ENCODE measurements around the gene HLX. TPM values are rescaled to one million over a fixed set of nuclear protein-coding genes. Genes with fewer than 3 reads are reported as not detected.
A peak's percentile ranks its signal among the peaks of the same experiment; 100 is the strongest.

Gene HLX
- polyA plus RNA-seq, 6 donors from 2014 or later: 0.92 to 3.5 (median 2.7) TPM; not detected in 1

- DNase-seq (no peak), ATAC-seq (ENCODE audit: low read depth in 2 of 2) (no peak)
- Mint-ChIP-seq H3K36me3 (peaks cover 10 to 26% of the 10 kb centered on the region in 2 donors), H3K9me3 (peaks cover 0 to 1% (median 0%) of the 10 kb centered on the region in 7 donors), H3K4me1 (peaks cover 22 to 34% (median 32%) of the 10 kb centered on the region in 3 donors), H3K4me3 (peak overlapping the region in 1 of 8 donors; percentile 15), H3K27me3 (peaks cover 61 to 92% (median 61%) of the 10 kb centered on the region in 3 donors), H3K27ac (peak overlapping the region in 1 of 6 donors; percentile 76)
Measured at GRCh38 chr1:220885971-220886370, 6.7 kb downstream of the HLX start.

GRCh38 chr1:220886470-220887201 lies 7.4 kb downstream of the HLX start:
- Mint-ChIP-seq H3K4me1 (peaks cover 25 to 35% (median 34%) of the 10 kb centered on the region in 3 donors), H3K9me3 (peaks cover 0 to 1% (median 0%) of the 10 kb centered on the region in 7 donors), H3K27me3 (peaks cover 61 to 94% (median 64%) of the 10 kb centered on the region in 3 donors), H3K4me3 (peak overlapping the region in 4 of 8 donors; percentile 15 to 77 (median 52)), H3K36me3 (peaks cover 14 to 26% of the 10 kb centered on the region in 2 donors), H3K27ac (no peak overlapping the region)
- ATAC-seq (ENCODE audit: low read depth in 2 of 2): no peak
- no peak for DNase-seq

GRCh38 chr1:220887202-220887519 lies 7.9 kb downstream of the HLX start:
- Mint-ChIP-seq H3K27me3 (peaks cover 66 to 95% (median 69%) of the 10 kb centered on the region in 3 donors), H3K4me1 (peaks cover 27 to 40% (median 34%) of the 10 kb centered on the region in 3 donors), H3K9me3 (peaks cover 0 to 1% (median 0%) of the 10 kb centered on the region in 7 donors), H3K27ac (no peak overlapping the region), H3K36me3 (peaks cover 16 to 26% of the 10 kb centered on the region in 2 donors), H3K4me3 (peak overlapping the region in 7 of 8 donors; percentile 63 to 85 (median 77))
- ATAC-seq (ENCODE audit: low read depth in 2 of 2): no peak
- no peak for DNase-seq

DNA sequence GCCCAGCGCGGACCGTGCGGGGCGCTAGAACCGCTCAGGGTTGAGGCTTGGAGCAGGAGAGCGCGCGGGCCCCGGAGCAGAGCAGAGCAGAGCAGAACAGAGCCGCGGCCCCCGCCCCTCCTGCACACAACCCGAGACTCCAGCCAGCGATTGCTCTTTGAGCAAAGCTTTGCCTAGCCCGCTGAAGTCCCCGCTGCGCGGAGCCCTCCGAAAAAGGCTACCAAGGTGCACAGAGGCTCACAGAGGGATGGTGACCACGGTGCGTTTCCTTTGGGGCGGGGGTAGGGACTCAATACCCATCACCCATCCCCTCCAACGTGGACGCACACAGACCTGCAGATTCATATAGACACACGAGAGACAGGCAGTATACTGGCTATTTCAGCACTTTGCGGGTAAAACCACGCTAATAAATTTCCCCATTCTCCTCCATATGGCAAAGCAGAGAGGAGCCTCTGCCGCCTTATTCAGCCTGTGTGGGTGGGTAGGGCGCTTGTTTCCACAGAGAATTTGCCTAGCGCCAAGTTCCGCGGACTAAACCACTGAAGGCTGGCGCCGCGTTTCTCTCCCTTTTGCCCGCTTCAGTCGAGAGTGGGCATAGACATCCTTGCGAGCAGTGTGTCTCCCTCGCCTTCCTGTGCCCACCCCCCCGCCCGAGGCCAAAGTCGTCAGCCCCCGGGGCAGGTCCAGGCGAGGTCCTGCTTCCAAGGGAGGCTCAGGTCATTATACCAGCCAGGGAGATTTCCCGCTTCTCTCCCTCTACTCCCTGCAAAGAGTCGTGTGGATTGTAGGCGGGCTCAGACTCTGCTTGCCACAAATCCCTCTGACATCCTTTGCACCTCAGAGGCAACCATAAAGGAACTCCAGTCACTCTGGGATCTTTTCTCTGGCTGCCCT lies 8.5 kb downstream of the HLX start:
- H3K4me1 Mint-ChIP-seq: peaks cover 33 to 46% (median 39%) of the 10 kb centered on the region in 3 donors

GRCh38 chr1:220888417-220888986 lies 9.3 kb downstream of the HLX start:
- peaks cover 40 to 53% (median 46%) of the 10 kb centered on the region in 3 donors for H3K4me1 Mint-ChIP-seq
- H3K4me3 Mint-ChIP-seq: peak overlapping the region in 6 of 8 donors; percentile 17 to 77 (median 32)
- peaks cover 0 to 4% (median 0%) of the 10 kb centered on the region in 7 donors for H3K9me3 Mint-ChIP-seq
- DNase-seq (no peak), ATAC-seq (ENCODE audit: low read depth in 2 of 2) (no peak)
- peaks cover 78 to 98% (median 83%) of the 10 kb centered on the region in 3 donors for H3K27me3 Mint-ChIP-seq
- H3K36me3 Mint-ChIP-seq: peaks cover 16 to 23% of the 10 kb centered on the region in 2 donors
- H3K27ac Mint-ChIP-seq: no peak overlapping the region

More for the DNA sequence above, 8.5 kb downstream of the HLX start:
- Mint-ChIP-seq H3K4me3 (peak overlapping the region; percentile 48 to 85 (median 76)), H3K36me3 (peaks cover 16 to 26% of the 10 kb centered on the region in 2 donors), H3K27me3 (peaks cover 71 to 95% (median 76%) of the 10 kb centered on the region in 3 donors), H3K9me3 (peaks cover 0 to 2% (median 0%) of the 10 kb centered on the region in 7 donors), H3K27ac (peak overlapping the region in 1 of 6 donors; percentile 22)
- peak; percentile 72 to 76 for ATAC-seq (ENCODE audit: low read depth in 2 of 2)
- DNase-seq: no peak

DNA sequence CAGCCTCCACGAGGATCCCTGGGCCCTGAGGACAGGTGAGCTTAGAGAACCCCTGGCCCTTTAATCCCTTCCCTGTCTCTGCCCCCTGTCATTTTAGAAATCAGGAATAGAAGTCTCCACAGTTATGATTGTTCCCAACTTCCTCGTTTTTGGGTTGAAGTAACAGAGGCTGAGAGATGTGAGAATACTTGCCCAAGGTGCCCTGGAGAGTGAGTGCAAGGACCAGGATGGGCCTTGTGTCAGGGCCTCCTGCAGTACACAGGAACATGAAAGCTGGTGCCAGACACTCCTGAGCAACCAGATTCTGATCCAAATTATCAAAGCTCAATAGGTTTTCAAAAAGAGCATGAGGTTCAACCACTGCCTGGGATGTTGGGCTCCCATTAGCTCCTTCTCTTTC lies 10.1 kb downstream of the HLX start:
- Mint-ChIP-seq H3K4me1 (peaks cover 45 to 62% (median 52%) of the 10 kb centered on the region in 3 donors), H3K27ac (no peak overlapping the region), H3K4me3 (no peak overlapping the region), H3K27me3 (peaks cover 80 to 98% (median 91%) of the 10 kb centered on the region in 3 donors), H3K9me3 (peaks cover 0 to 4% (median 0%) of the 10 kb centered on the region in 7 donors), H3K36me3 (peaks cover 15 to 16% of the 10 kb centered on the region in 2 donors)
- DNase-seq (no peak), ATAC-seq (ENCODE audit: low read depth in 2 of 2) (no peak)

- H3K27ac Mint-ChIP-seq: peak overlapping the region in 1 of 6 donors; percentile 5
- H3K27me3 Mint-ChIP-seq: peaks cover 81 to 99% (median 92%) of the 10 kb centered on the region in 3 donors
- H3K9me3 Mint-ChIP-seq: peaks cover 0 to 4% (median 0%) of the 10 kb centered on the region in 7 donors
- peaks cover 45 to 63% (median 52%) of the 10 kb centered on the region in 3 donors for H3K4me1 Mint-ChIP-seq
- peaks cover 10 to 13% of the 10 kb centered on the region in 2 donors for H3K36me3 Mint-ChIP-seq
- ATAC-seq (ENCODE audit: low read depth in 2 of 2): no peak
- peak overlapping the region in 1 of 8 donors; percentile 13 for H3K4me3 Mint-ChIP-seq
- no peak for DNase-seq
Measured at GRCh38 chr1:220889848-220890287, 10.6 kb downstream of the HLX start.

- Mint-ChIP-seq H3K9me3 (peaks cover 0 to 4% (median 0%) of the 10 kb centered on the region in 7 donors), H3K4me1 (peaks cover 45 to 63% (median 52%) of the 10 kb centered on the region in 3 donors), H3K36me3 (peaks cover 6 to 8% of the 10 kb centered on the region in 2 donors), H3K27ac (no peak overlapping the region), H3K27me3 (peaks cover 82 to 98% (median 88%) of the 10 kb centered on the region in 3 donors), H3K4me3 (peak overlapping the region in 5 of 8 donors; percentile 54 to 76 (median 60))
- DNase-seq (no peak), ATAC-seq (ENCODE audit: low read depth in 2 of 2) (no peak)
Measured at GRCh38 chr1:220890602-220891001, 11.4 kb downstream of the HLX start.

GRCh38 chr1:220891224-220892085 lies 12.2 kb downstream of the HLX start:
- peaks cover 74 to 99% (median 80%) of the 10 kb centered on the region in 3 donors for H3K27me3 Mint-ChIP-seq
- H3K4me3 Mint-ChIP-seq: peak overlapping the region; percentile 19 to 85 (median 64)
- H3K36me3 Mint-ChIP-seq: peaks cover 2 to 6% of the 10 kb centered on the region in 2 donors
- peak overlapping the region in 2 of 6 donors; percentile 12 to 52 for H3K27ac Mint-ChIP-seq
- no peak for DNase-seq
- H3K9me3 Mint-ChIP-seq: peaks cover 0 to 4% (median 0%) of the 10 kb centered on the region in 7 donors
- ATAC-seq (ENCODE audit: low read depth in 2 of 2): no peak
- peaks cover 45 to 63% (median 51%) of the 10 kb centered on the region in 3 donors for H3K4me1 Mint-ChIP-seq

DNA sequence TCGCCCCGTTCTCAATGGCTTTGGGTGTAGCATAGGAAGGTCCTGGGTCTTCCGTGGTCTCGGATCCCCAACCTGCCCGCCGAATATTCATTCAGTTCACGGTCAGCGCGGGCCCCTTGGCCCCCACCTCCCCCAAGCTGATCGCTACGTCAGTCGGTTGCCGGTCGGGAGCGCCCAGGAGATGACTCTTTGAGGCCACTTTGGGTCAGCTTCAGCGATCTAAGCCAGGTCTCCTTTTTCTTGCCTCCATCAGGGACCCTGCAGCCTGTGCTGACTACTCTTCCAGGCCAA lies 12.8 kb downstream of the HLX start:
- peak overlapping the region in 5 of 8 donors; percentile 14 to 76 (median 54) for H3K4me3 Mint-ChIP-seq
- ATAC-seq (ENCODE audit: low read depth in 2 of 2) (no peak), DNase-seq (no peak)
- H3K36me3 Mint-ChIP-seq: peaks cover 0 to 6% of the 10 kb centered on the region in 2 donors
- peaks cover 71 to 93% (median 74%) of the 10 kb centered on the region in 3 donors for H3K27me3 Mint-ChIP-seq
- peaks cover 0 to 4% (median 0%) of the 10 kb centered on the region in 7 donors for H3K9me3 Mint-ChIP-seq
- H3K4me1 Mint-ChIP-seq: peaks cover 45 to 59% (median 49%) of the 10 kb centered on the region in 3 donors
- H3K27ac Mint-ChIP-seq: peak overlapping the region in 2 of 6 donors; percentile 7 to 61

GRCh38 chr1:220892997-220893700 lies 13.9 kb downstream of the HLX start:
- Mint-ChIP-seq H3K27me3 (peaks cover 63 to 82% (median 66%) of the 10 kb centered on the region in 3 donors), H3K9me3 (peaks cover 0 to 4% (median 0%) of the 10 kb centered on the region in 7 donors), H3K36me3 (peaks cover 0 to 6% of the 10 kb centered on the region in 2 donors), H3K4me1 (peaks cover 35 to 48% (median 40%) of the 10 kb centered on the region in 3 donors), H3K4me3 (peak overlapping the region; percentile 73 to 94 (median 88)), H3K27ac (peak overlapping the region in 2 of 6 donors; percentile 38 to 80)
- ATAC-seq (ENCODE audit: low read depth in 2 of 2): peak; percentile 28 to 36
- DNase-seq: no peak

Measured in naive B cell (primary cell).